Peyer's patch (tissue), 4 donors: ENCODE measurements around the gene HPCAL1. TPM values are rescaled to one million over a fixed set of nuclear protein-coding genes. Genes with fewer than 3 reads are reported as not detected.
A peak's percentile ranks its signal among the peaks of the same experiment; 100 is the strongest.

Experiments
- DNase-seq, 3 donors: peaks; one replicate each; pipeline ENCODE4 v3.0.0-alpha.2; 2017 to 2019
- H3K27ac ChIP-seq, 4 donors: fragments of 200-600 bp; sonication (generic); one replicate each; pipeline ENCODE4 v1.5.1; 2016 to 2019
- H3K27me3 ChIP-seq, 2 donors: fragments of 200-600 bp; sonication (generic); one replicate each; pipeline ENCODE4 v1.5.1; 2019
- H3K36me3 ChIP-seq, 3 donors: fragments of 200-600 bp; sonication (generic); one replicate each; pipeline ENCODE4 v1.5.1; 2016 to 2019
- H3K4me1 ChIP-seq, 4 donors: fragments of 200-600 bp; sonication (generic); one replicate each; pipeline ENCODE4 v1.5.1; 2016 to 2019
- H3K4me3 ChIP-seq, 4 donors: fragments of 200-600 bp; sonication (generic); 1 replicate in 3 of 4; 2 replicates in 1 of 4; pipeline ENCODE4 v1.5.1; 2016 to 2019; ENCODE audit warnings: mild to moderate bottlenecking in 1 of 4
- H3K9me3 ChIP-seq, 4 donors: fragments of 200-600 bp; sonication (generic); one replicate each; pipeline ENCODE4 v1.5.1; 2016 to 2019; ENCODE audit warnings: mild to moderate bottlenecking in 1 of 4
- CTCF ChIP-seq, 6 experiments: fragments of 450-650 bp in 4 of 6; fragments of 200-600 bp in 2 of 6; sonication (generic) in 1 of 6; IDR thresholded peaks; one replicate each; pipeline ENCODE4 v1.5.1; 2017 to 2019; ENCODE audit warnings: antibody characterized with exemption in 6 of 6, mild to moderate bottlenecking in 3 of 6, moderate library complexity in 1 of 6
- POLR2A ChIP-seq, 2 donors: fragments of 450-650 bp; IDR thresholded peaks; one replicate each; pipeline ENCODE4 v1.5.1; 2017; ENCODE audit warnings: antibody characterized with exemption in 2 of 2, mild to moderate bottlenecking in 2 of 2, moderate library complexity in 2 of 2
- total RNA-seq, 4 donors: library from RNA; depleted of rRNA; stranded (reverse); fragments of >200 nt; gene quantifications; one replicate each; pipeline ENCODE4 v1.1.0, GENCODE V29; 2016

Gene HPCAL1
- total RNA-seq, 4 donors from 2014 or later, result 123 to 270 (median 156) TPM

- Histone ChIP-seq H3K27ac (peak overlapping the region; percentile 69 to 86 (median 84)), H3K4me1 (peaks cover 10 to 50% (median 33%) of the 10 kb centered on the region in 4 donors), H3K27me3 (no peaks in the 10 kb centered on the region), H3K4me3 (no peak overlapping the region), H3K36me3 (peaks cover 0 to 5% (median 0%) of the 10 kb centered on the region in 3 donors), H3K9me3 (no peaks in the 10 kb centered on the region)
- TF ChIP-seq CTCF (IDR thresholded peaks at IDR 0.05) (no peak), POLR2A (IDR thresholded peaks at IDR 0.05) (no peak)
- no peak for DNase-seq
These were observed 29.9 kb downstream of the HPCAL1 start for GRCh38 chr2:10332402-10333246.

GRCh38 chr2:10333247-10333613 is 30.5 kb downstream of the HPCAL1 start:
- H3K4me1 ChIP-seq, result peaks cover 10 to 45% (median 32%) of the 10 kb centered on the region in 4 donors
- H3K27me3 ChIP-seq, result no peaks in the 10 kb centered on the region
- no peaks in the 10 kb centered on the region for H3K9me3 ChIP-seq
- H3K27ac ChIP-seq, result peak overlapping the region in 3 of 4 donors; percentile 31 to 86 (median 82)
- DNase-seq, result no peak
- H3K36me3 ChIP-seq, result peaks cover 0 to 6% (median 0%) of the 10 kb centered on the region in 3 donors
- TF ChIP-seq POLR2A (IDR thresholded peaks at IDR 0.05), result no peak
- TF ChIP-seq CTCF (IDR thresholded peaks at IDR 0.05), result no peak
- H3K4me3 ChIP-seq, result no peak overlapping the region

GRCh38 chr2:10333966-10334365 is 31.3 kb downstream of the HPCAL1 start:
- no peak overlapping the region for H3K27ac ChIP-seq
- H3K9me3 ChIP-seq, result no peaks in the 10 kb centered on the region
- TF ChIP-seq CTCF (IDR thresholded peaks at IDR 0.05) (no peak), POLR2A (IDR thresholded peaks at IDR 0.05) (no peak)
- H3K4me3 ChIP-seq, result no peak overlapping the region
- H3K27me3 ChIP-seq, result no peaks in the 10 kb centered on the region
- peaks cover 10 to 37% (median 29%) of the 10 kb centered on the region in 4 donors for H3K4me1 ChIP-seq
- no peak for DNase-seq
- H3K36me3 ChIP-seq, result peaks cover 0 to 13% (median 0%) of the 10 kb centered on the region in 3 donors

- Histone ChIP-seq H3K36me3 (peaks cover 0 to 15% (median 0%) of the 10 kb centered on the region in 3 donors), H3K27me3 (no peaks in the 10 kb centered on the region), H3K4me1 (peaks cover 10 to 24% (median 19%) of the 10 kb centered on the region in 4 donors), H3K9me3 (no peaks in the 10 kb centered on the region), H3K27ac (no peak overlapping the region), H3K4me3 (no peak overlapping the region)
- TF ChIP-seq CTCF (IDR thresholded peaks at IDR 0.05) (no peak), POLR2A (IDR thresholded peaks at IDR 0.05) (no peak)
- no peak for DNase-seq
These were observed 32.5 kb downstream of the HPCAL1 start for GRCh38 chr2:10335046-10335840.

GRCh38 chr2:10336283-10336682 is 33.6 kb downstream of the HPCAL1 start:
- DNase-seq, result no peak
- Histone ChIP-seq H3K4me3 (no peak overlapping the region), H3K9me3 (no peaks in the 10 kb centered on the region), H3K36me3 (peaks cover 0 to 15% (median 0%) of the 10 kb centered on the region in 3 donors), H3K4me1 (peaks cover 2 to 18% (median 9%) of the 10 kb centered on the region in 4 donors), H3K27me3 (no peaks in the 10 kb centered on the region), H3K27ac (no peak overlapping the region)
- TF ChIP-seq CTCF (IDR thresholded peaks at IDR 0.05) (no peak), POLR2A (IDR thresholded peaks at IDR 0.05) (no peak)
